GM19023 (cell line): Measurements from ENCODE around the gene PTPN6.
A peak's percentile ranks its signal among the peaks of the same experiment; 100 is the strongest.

Experiments
- ATAC-seq: cut with Tn5 transposase; IDR thresholded peaks from one replicate; pipeline ENCODE4 v1.9.1; 2021; ENCODE audit warnings: mild to moderate bottlenecking, moderate library complexity; ENCODE audit not compliant: unreplicated experiment

PTPN6 gene

GRCh38 chr12:6965026-6965661 is 14.0 kb downstream of the PTPN6 start:
- peak; percentile 48 for ATAC-seq

- no peak for ATAC-seq
Observed at GRCh38 chr12:6965714-6966113, 14.6 kb downstream of the PTPN6 start.

GRCh38 chr12:6966351-6966750 is 15.2 kb downstream of the PTPN6 start:
- ATAC-seq, result no peak

- ATAC-seq, result no peak
Observed at GRCh38 chr12:6967651-6968100, 16.5 kb downstream of the PTPN6 start.

- no peak for ATAC-seq
Observed at GRCh38 chr12:6968426-6968825, 17.3 kb downstream of the PTPN6 start.

GRCh38 chr12:6970096-6970527 is 19.0 kb downstream of the PTPN6 start:
- no peak for ATAC-seq

- no peak for ATAC-seq
Observed at GRCh38 chr12:6974180-6974579, 23.0 kb downstream of the PTPN6 start.

- no peak for ATAC-seq
Observed at GRCh38 chr12:6975297-6976032, 24.3 kb downstream of the PTPN6 start.

- no peak for ATAC-seq
Observed at GRCh38 chr12:6977653-6978052, 26.5 kb downstream of the PTPN6 start.

GRCh38 chr12:6978188-6978587 is 27.0 kb downstream of the PTPN6 start:
- no peak for ATAC-seq

GRCh38 chr12:6978611-6979011 is 27.5 kb downstream of the PTPN6 start:
- no peak for ATAC-seq

GRCh38 chr12:6979021-6979420 is 27.9 kb downstream of the PTPN6 start:
- ATAC-seq, result no peak

GRCh38 chr12:6979453-6979852 is 28.3 kb downstream of the PTPN6 start:
- no peak for ATAC-seq

GRCh38 chr12:6980075-6980474 is 28.9 kb downstream of the PTPN6 start:
- ATAC-seq, result no peak

- no peak for ATAC-seq
Observed at GRCh38 chr12:6980740-6981139, 29.6 kb downstream of the PTPN6 start.

- no peak for ATAC-seq
Observed at GRCh38 chr12:6981152-6982052, 30.2 kb downstream of the PTPN6 start.

GRCh38 chr12:6982532-6982931 is 31.4 kb downstream of the PTPN6 start:
- ATAC-seq, result no peak

GRCh38 chr12:6987956-6988553 is 36.9 kb downstream of the PTPN6 start:
- ATAC-seq, result no peak

- no peak for ATAC-seq
Observed at GRCh38 chr12:6996040-6996441, 44.9 kb downstream of the PTPN6 start.

GRCh38 chr12:6998715-6999451 is 47.7 kb downstream of the PTPN6 start:
- no peak for ATAC-seq
